GM19025 (cell line): ENCODE results near the gene MYO5B.

Experiments used
- ATAC-seq: cut with Tn5 transposase; IDR thresholded peaks from one replicate; pipeline ENCODE4 v1.9.1; 2021; ENCODE audit warnings: mild to moderate bottlenecking, low read depth, moderate library complexity; ENCODE audit not compliant: unreplicated experiment

MYO5B gene

GRCh38 chr18:50190236-50190635 is 4.7 kb downstream of the MYO5B start:
- ATAC-seq: no peak

GRCh38 chr18:50189160-50189559 is 5.8 kb downstream of the MYO5B start:
- ATAC-seq: peak; percentile 69

- no peak for ATAC-seq
Measured at GRCh38 chr18:50188652-50189051, 6.3 kb downstream of the MYO5B start.

GRCh38 chr18:50187659-50188058 is 7.3 kb downstream of the MYO5B start:
- no peak for ATAC-seq

GRCh38 chr18:50186385-50186784 is 8.6 kb downstream of the MYO5B start:
- no peak for ATAC-seq

- ATAC-seq: no peak
Measured at GRCh38 chr18:50183556-50183955, 11.4 kb downstream of the MYO5B start.

- ATAC-seq: no peak
Measured at GRCh38 chr18:50182511-50182910, 12.4 kb downstream of the MYO5B start.

- no peak for ATAC-seq
Measured at GRCh38 chr18:50181590-50181989, 13.4 kb downstream of the MYO5B start.

GRCh38 chr18:50179465-50179864 is 15.5 kb downstream of the MYO5B start:
- no peak for ATAC-seq

GRCh38 chr18:50177294-50177992 is 17.5 kb downstream of the MYO5B start:
- ATAC-seq: no peak

- ATAC-seq: no peak
Measured at GRCh38 chr18:50172367-50172766, 22.6 kb downstream of the MYO5B start.

GRCh38 chr18:50171406-50171805 is 23.5 kb downstream of the MYO5B start:
- no peak for ATAC-seq

- no peak for ATAC-seq
Measured at GRCh38 chr18:50170004-50170403, 24.9 kb downstream of the MYO5B start.

- no peak for ATAC-seq
Measured at GRCh38 chr18:50169149-50169548, 25.8 kb downstream of the MYO5B start.

- no peak for ATAC-seq
Measured at GRCh38 chr18:50167966-50168365, 27.0 kb downstream of the MYO5B start.

GRCh38 chr18:50166901-50167300 is 28.0 kb downstream of the MYO5B start:
- no peak for ATAC-seq

GRCh38 chr18:50163505-50163904 is 31.4 kb downstream of the MYO5B start:
- no peak for ATAC-seq

GRCh38 chr18:50162486-50163304 is 32.3 kb downstream of the MYO5B start:
- ATAC-seq: no peak

- ATAC-seq: no peak
Measured at GRCh38 chr18:50161597-50162205, 33.2 kb downstream of the MYO5B start.

- ATAC-seq: no peak
Measured at GRCh38 chr18:50159654-50160046, 35.3 kb downstream of the MYO5B start.

- no peak for ATAC-seq
Measured at GRCh38 chr18:50158866-50159653, 35.9 kb downstream of the MYO5B start.
